Effector CD4-positive, alpha-beta T cell (primary cell): ENCODE measurements around the gene NEDD9.

Experiments
- DNase-seq: peaks from one replicate; pipeline ENCODE4 v3.0.0-alpha.2; 2020

NEDD9 gene

GRCh38 chr6:11232770-11233626, 530 bp upstream of the NEDD9 start:
- no peak for DNase-seq

GRCh38 chr6:11231564-11232192, 790 bp downstream of the NEDD9 start:
- no peak for DNase-seq

- no peak for DNase-seq
These were observed 1.4 kb downstream of the NEDD9 start for GRCh38 chr6:11231108-11231463.

GRCh38 chr6:11230158-11231107, 2.0 kb downstream of the NEDD9 start:
- DNase-seq: no peak

- no peak for DNase-seq
These were observed 2.8 kb downstream of the NEDD9 start for GRCh38 chr6:11229655-11230046.

GRCh38 chr6:11228935-11229654, 3.4 kb downstream of the NEDD9 start:
- no peak for DNase-seq

GRCh38 chr6:11227698-11228097, 4.8 kb downstream of the NEDD9 start:
- no peak for DNase-seq

GRCh38 chr6:11226005-11226404, 6.5 kb downstream of the NEDD9 start:
- no peak for DNase-seq

GRCh38 chr6:11224966-11225463, 7.5 kb downstream of the NEDD9 start:
- no peak for DNase-seq

- peak; percentile 12 for DNase-seq
These were observed 8.1 kb downstream of the NEDD9 start for GRCh38 chr6:11224252-11224965.

- DNase-seq: no peak
These were observed 9.1 kb downstream of the NEDD9 start for GRCh38 chr6:11223286-11223864.

- no peak for DNase-seq
These were observed 9.8 kb downstream of the NEDD9 start for GRCh38 chr6:11222385-11223277.

GRCh38 chr6:11221623-11222384, 10.7 kb downstream of the NEDD9 start:
- DNase-seq: no peak

- no peak for DNase-seq
These were observed 13.1 kb downstream of the NEDD9 start for GRCh38 chr6:11219400-11219834.

GRCh38 chr6:11218538-11219399, 13.7 kb downstream of the NEDD9 start:
- DNase-seq: no peak

- no peak for DNase-seq
These were observed 14.4 kb downstream of the NEDD9 start for GRCh38 chr6:11218102-11218442.

- DNase-seq: no peak
These were observed 14.9 kb downstream of the NEDD9 start for GRCh38 chr6:11217360-11218101.

GRCh38 chr6:11215773-11216172, 16.7 kb downstream of the NEDD9 start:
- DNase-seq: no peak
